Erythroblast (primary cell): ENCODE results near the gene KLF16.

ENCODE experiments used
- GATA1 ChIP-seq: IDR thresholded peaks from 2 replicates; pipeline ENCODE4 v1.6.1; 2011; ENCODE audit warnings: low read depth, mild to moderate bottlenecking, control low read depth, low read length, moderate library complexity
- POLR2A ChIP-seq: IDR thresholded peaks from 2 replicates; pipeline ENCODE4 v1.6.1; 2011; ENCODE audit warnings: mild to moderate bottlenecking, low read length

- TF ChIP-seq POLR2A (no peak), GATA1 (no peak)
Observed at GRCh38 chr19:1845642-1846041, 17.7 kb downstream of the KLF16 start.
